IMR-90 (cell line): Measurements from ENCODE around the gene YEATS4. TPM values are rescaled to one million over a fixed set of nuclear protein-coding genes. Genes with fewer than 3 reads are reported as not detected.

Source experiments
- ATAC-seq: fragments of 200-7000 bp; cut with Tn5 transposase; 2 replicates; pipeline ENCODE4 v1.9.1; 2020; ENCODE audit warnings: low read depth, mild to moderate bottlenecking, moderate library complexity
- BruUV-seq: library from RNA; stranded (reverse); fragments of 400-500 nt; replicated peaks from 2 replicates; lab custom pipeline; 2021; lab: Mats Ljungman, UMichigan
- CTCF ChIA-PET: fragments of 300-600 bp; formaldehyde crosslinking; extraction: SDS; loops from one replicate; lab custom pipeline; 2021; ENCODE audit warnings: antibody characterized with exemption; lab: Yijun Ruan, JAX
- POLR2A ChIA-PET: fragments of 300-600 bp; sonication (Branson Sonifier 250); formaldehyde crosslinking; loops from one replicate; lab custom pipeline; 2022; ENCODE audit warnings: antibody characterized with exemption; ENCODE audit not compliant: unreplicated experiment; lab: Charles Lee
- DNase-seq: peaks from one replicate; pipeline ENCODE4 v3.0.0; 2013
- H2AFZ ChIP-seq: replicated peaks from 2 replicates; pipeline ENCODE3; 2013; ENCODE audit warnings: low read length, mild to moderate bottlenecking; ENCODE audit not compliant: poor library complexity
- H2AK5ac ChIP-seq: 2 replicates; pipeline ENCODE4 v1.6.1; 2013; ENCODE audit warnings: low read depth, low read length, inconsistent platforms
- H2AK9ac ChIP-seq: replicated peaks from 2 replicates; pipeline ENCODE3; 2013; ENCODE audit warnings: mild to moderate bottlenecking, low read depth, low read length, moderate library complexity; ENCODE audit not compliant: poor library complexity
- H2BK120ac ChIP-seq: 2 replicates; pipeline ENCODE4 v1.6.1; 2013; ENCODE audit warnings: low read depth, low read length, inconsistent platforms
- H2BK15ac ChIP-seq: 3 replicates; pipeline ENCODE4 v1.6.1; 2013; ENCODE audit warnings: low read depth, low read length, inconsistent platforms
- H2BK20ac ChIP-seq: 2 replicates; pipeline ENCODE4 v1.6.1; 2013; ENCODE audit warnings: low read depth, mild to moderate bottlenecking, inconsistent platforms, low read length, moderate library complexity
- H2BK5ac ChIP-seq: 2 replicates; pipeline ENCODE4 v1.6.1; 2013; ENCODE audit warnings: mild to moderate bottlenecking, low read depth, low read length, inconsistent platforms; ENCODE audit not compliant: poor library complexity, severe bottlenecking
- H3K14ac ChIP-seq: replicated peaks from 2 replicates; pipeline ENCODE4 v1.6.1; 2013; ENCODE audit warnings: low read depth, low read length, inconsistent platforms
- H3K18ac ChIP-seq: 2 replicates; pipeline ENCODE4 v1.6.1; 2013; ENCODE audit warnings: low read depth, low read length, control low read depth
- H3K23ac ChIP-seq: 2 replicates; pipeline ENCODE4 v1.6.1; 2013; ENCODE audit warnings: low read depth, low read length, inconsistent platforms
- H3K27ac ChIP-seq: 2 replicates; pipeline ENCODE4 v1.5.1; 2013; ENCODE audit warnings: mild to moderate bottlenecking, control low read depth, low read length; ENCODE audit not compliant: insufficient read depth
- H3K27me3 ChIP-seq: 2 replicates; pipeline ENCODE4 v1.6.1; 2013; ENCODE audit warnings: low read length; ENCODE audit not compliant: control insufficient read depth, insufficient read depth
- H3K36me3 ChIP-seq: 2 replicates; pipeline ENCODE4 v1.6.1; 2013; ENCODE audit warnings: low read length, mixed read lengths; ENCODE audit not compliant: control insufficient read depth, insufficient read depth
- H3K4ac ChIP-seq: 2 replicates; pipeline ENCODE4 v1.6.1; 2013; ENCODE audit warnings: low read depth, low read length, inconsistent platforms
- H3K4me1 ChIP-seq: 2 replicates; pipeline ENCODE4 v1.6.1; 2013; ENCODE audit warnings: low read length, mixed read lengths; ENCODE audit not compliant: control insufficient read depth, insufficient read depth
- H3K4me2 ChIP-seq: 2 replicates; pipeline ENCODE4 v1.6.1; 2013; ENCODE audit warnings: low read depth, mild to moderate bottlenecking, control low read depth, low read length, moderate library complexity
- H3K4me3 ChIP-seq: 2 replicates; pipeline ENCODE4 v1.5.1; 2013; ENCODE audit warnings: low read depth, mild to moderate bottlenecking, control low read depth, low read length, moderate library complexity; ENCODE audit not compliant: insufficient read depth
- H3K56ac ChIP-seq: 2 replicates; pipeline ENCODE4 v1.6.1; 2013; ENCODE audit warnings: low read length, inconsistent platforms; ENCODE audit not compliant: insufficient read depth; ENCODE audit errors: extremely low read depth
- H3K79me1 ChIP-seq, 2 experiments: 2 replicates each; pipeline ENCODE4 v1.6.1; 2013; ENCODE audit warnings: low read length in 2 of 2, inconsistent platforms in 1 of 2, low read depth in 1 of 2
- H3K9ac ChIP-seq: 2 replicates; pipeline ENCODE4 v1.6.1; 2013; ENCODE audit warnings: low read depth, low read length, control low read depth
- H3K9me1 ChIP-seq: 2 replicates; pipeline ENCODE4 v1.6.1; 2013; ENCODE audit warnings: low read length, inconsistent platforms; ENCODE audit not compliant: insufficient read depth
- H3K9me3 ChIP-seq: 2 replicates; pipeline ENCODE4 v1.6.1; 2013; ENCODE audit warnings: low read length; ENCODE audit not compliant: control insufficient read depth, insufficient read depth
- H4K20me1 ChIP-seq: 2 replicates; pipeline ENCODE4 v1.6.1; 2013; ENCODE audit warnings: low read length, inconsistent platforms; ENCODE audit not compliant: insufficient read depth
- H4K5ac ChIP-seq: 2 replicates; pipeline ENCODE4 v1.6.1; 2013; ENCODE audit warnings: mild to moderate bottlenecking, low read depth, low read length, control low read depth
- H4K8ac ChIP-seq, 2 experiments: 2 replicates each; pipeline ENCODE4 v1.6.1; 2013; ENCODE audit warnings: low read depth in 2 of 2, low read length in 2 of 2, control low read depth in 1 of 2, inconsistent platforms in 1 of 2
- H4K91ac ChIP-seq: 2 replicates; pipeline ENCODE4 v1.6.1; 2013; ENCODE audit warnings: low read depth, low read length, inconsistent platforms; ENCODE audit not compliant: insufficient read depth
- BHLHE40 ChIP-seq: fragments of 150-350 bp; IDR thresholded peaks from 2 replicates; pipeline ENCODE4 v1.6.1; 2016; ENCODE audit warnings: mild to moderate bottlenecking, low read depth, low read length
- CEBPB ChIP-seq: IDR thresholded peaks from 2 replicates; pipeline ENCODE4 v1.6.1; 2012; ENCODE audit warnings: low read depth, low read length, improper control_type of control experiment
- MAZ ChIP-seq: IDR thresholded peaks from 2 replicates; pipeline ENCODE4 v1.6.1; 2012; ENCODE audit warnings: low read depth, mild to moderate bottlenecking, low read length, improper control_type of control experiment, moderate library complexity, borderline replicate concordance
- MXI1 ChIP-seq: IDR thresholded peaks from 2 replicates; pipeline ENCODE4 v1.6.1; 2012; ENCODE audit warnings: low read depth, mild to moderate bottlenecking, low read length, moderate library complexity, borderline replicate concordance
- NFE2L2 ChIP-seq: fragments of 150-350 bp; IDR thresholded peaks from 2 replicates; pipeline ENCODE4 v1.6.1; 2016; ENCODE audit warnings: low read depth, mild to moderate bottlenecking, low read length
- RFX5 ChIP-seq: IDR thresholded peaks from 2 replicates; pipeline ENCODE4 v1.8.0; 2012; ENCODE audit warnings: low read depth, mild to moderate bottlenecking, low read length, moderate library complexity
- SMC3 ChIP-seq: fragments of 150-350 bp; IDR thresholded peaks from 2 replicates; pipeline ENCODE4 v1.6.1; 2016; ENCODE audit warnings: low read depth, mild to moderate bottlenecking, antibody characterized with exemption, low read length, moderate library complexity
- WGBS, 2 experiments: methylation state at CpG; one replicate each; pipeline versions ENCODE4 v1.1.5 to v1.1.7; 2013; ENCODE audit warnings: missing lambda C conversion rate in 2 of 2; ENCODE audit not compliant: insufficient read length in 1 of 2; ENCODE audit errors: extremely low coverage in 2 of 2; 5-methylcytosine and 5-hydroxymethylcytosine counted together
- dilution Hi-C: fragments of 300-500 bp; cut with HindIII; formaldehyde crosslinking; loops from one replicate; pipeline ENCODE4 v1.14.3; 2018; ENCODE audit warnings: low sequenced_read_pairs; ENCODE audit not compliant: unreplicated experiment
- in situ Hi-C: fragments of 300-500 bp; cut with MboI; formaldehyde crosslinking; loops from 3 replicates; pipeline ENCODE4 v1.14.3; 2019; ENCODE audit warnings: low sequenced_read_pairs, inconsistent platforms, mixed read lengths
- intact Hi-C: fragments of 100-400 bp; cut with micrococcal nuclease; formaldehyde crosslinking; loops from 2 replicates; pipeline ENCODE4 v1.10.0; 2022
- polyA plus RNA-seq, 3 experiments: library from polyadenylated mRNA; depleted of rRNA; stranded (reverse); fragments of >200 nt; gene quantifications; 2 replicates each; pipeline ENCODE4 v1.2.3, GENCODE V29; 2012; ENCODE audit warnings: low replicate concordance in 1 of 3
- total RNA-seq: library from RNA; depleted of rRNA; stranded (reverse); fragments of >200 nt; gene quantifications from 2 replicates; pipeline ENCODE4 v1.2.3, GENCODE V29; 2012
- TF ChIP-seq, protein P1 (sequence below): fragments of 150-350 bp; IDR thresholded peaks from 2 replicates; pipeline ENCODE4 v1.6.1; 2017; ENCODE audit warnings: mild to moderate bottlenecking, antibody characterized with exemption, low read length, low read depth
- TF ChIP-seq, protein P2 (sequence below): fragments of 150-350 bp; IDR thresholded peaks from 2 replicates; pipeline ENCODE4 v1.6.1; 2016; ENCODE audit warnings: low read depth, mild to moderate bottlenecking, low read length, moderate library complexity, borderline replicate concordance

The YEATS4 gene
- total and polyA plus RNA-seq, 2 of the 4 experiments (the other 2 are of a cell fraction) = 6.9 to 15.1 TPM

DNA sequence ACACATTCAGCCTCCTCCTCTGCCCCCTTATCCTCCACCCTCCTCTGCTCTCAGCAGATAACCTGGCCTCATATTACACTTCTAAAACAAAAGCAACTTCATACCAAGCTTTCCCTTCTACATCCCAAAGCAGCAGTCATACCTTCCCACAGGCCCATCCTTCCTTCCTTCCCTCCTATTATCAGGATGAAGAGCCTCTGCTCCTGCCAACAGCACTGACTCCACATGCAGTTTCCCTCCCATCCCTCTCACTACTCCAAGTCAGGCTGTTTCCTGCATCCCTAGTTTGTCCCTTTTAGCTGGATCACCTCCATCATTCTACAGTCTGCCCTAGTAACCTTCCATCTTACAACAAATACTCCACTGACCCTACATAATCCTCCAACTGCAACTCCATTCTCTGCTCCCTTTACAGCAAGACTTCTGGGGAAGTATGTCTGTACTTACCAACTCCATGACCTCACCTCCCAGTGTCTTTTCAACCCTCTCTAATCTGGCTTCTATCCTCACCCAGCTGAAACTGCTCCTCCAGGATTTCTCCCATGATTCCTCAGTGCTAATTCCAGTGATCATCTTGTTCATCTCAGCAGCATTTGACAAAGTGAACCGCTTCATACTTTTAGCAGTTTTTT, 4.9 kb upstream of the YEATS4 start:
- no peak overlapping the region for H4K5ac ChIP-seq
- no peak for ATAC-seq
- H4K20me1 ChIP-seq = no peaks in the 10 kb centered on the region
- H2BK15ac ChIP-seq = no peak overlapping the region
- CTCF ChIA-PET = no interaction called here
- BruUV-seq = no TSS peak
- H3K79me1 ChIP-seq = no peaks in the 10 kb centered on the region
- H3K27me3 ChIP-seq = 0 out of 2 replicates have a peak, but pooled peaks cover 3% of the 10 kb centered on the region
- no peak overlapping the region for H2BK5ac ChIP-seq
- no peak overlapping the region for H3K9ac ChIP-seq
- H3K56ac ChIP-seq = no peak overlapping the region
- H3K4me1 ChIP-seq = no peaks in the 10 kb centered on the region
- TF ChIP-seq MXI1 (no peak), CEBPB (no peak), BHLHE40 (no peak), MAZ (no peak), RFX5 (no peak), SMC3 (no peak), NFE2L2 (no peak)
- TF ChIP-seq, protein P1, sequence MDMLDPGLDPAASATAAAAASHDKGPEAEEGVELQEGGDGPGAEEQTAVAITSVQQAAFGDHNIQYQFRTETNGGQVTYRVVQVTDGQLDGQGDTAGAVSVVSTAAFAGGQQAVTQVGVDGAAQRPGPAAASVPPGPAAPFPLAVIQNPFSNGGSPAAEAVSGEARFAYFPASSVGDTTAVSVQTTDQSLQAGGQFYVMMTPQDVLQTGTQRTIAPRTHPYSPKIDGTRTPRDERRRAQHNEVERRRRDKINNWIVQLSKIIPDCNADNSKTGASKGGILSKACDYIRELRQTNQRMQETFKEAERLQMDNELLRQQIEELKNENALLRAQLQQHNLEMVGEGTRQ = no peak
- TF ChIP-seq, protein P2, sequence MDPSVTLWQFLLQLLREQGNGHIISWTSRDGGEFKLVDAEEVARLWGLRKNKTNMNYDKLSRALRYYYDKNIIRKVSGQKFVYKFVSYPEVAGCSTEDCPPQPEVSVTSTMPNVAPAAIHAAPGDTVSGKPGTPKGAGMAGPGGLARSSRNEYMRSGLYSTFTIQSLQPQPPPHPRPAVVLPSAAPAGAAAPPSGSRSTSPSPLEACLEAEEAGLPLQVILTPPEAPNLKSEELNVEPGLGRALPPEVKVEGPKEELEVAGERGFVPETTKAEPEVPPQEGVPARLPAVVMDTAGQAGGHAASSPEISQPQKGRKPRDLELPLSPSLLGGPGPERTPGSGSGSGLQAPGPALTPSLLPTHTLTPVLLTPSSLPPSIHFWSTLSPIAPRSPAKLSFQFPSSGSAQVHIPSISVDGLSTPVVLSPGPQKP = no peak
- no peak overlapping the region for H3K27ac ChIP-seq
- no peaks in the 10 kb centered on the region for H3K9me1 ChIP-seq
- no peak overlapping the region for H3K4me2 ChIP-seq
- intact Hi-C loops (loop anchor here (10.0 kb wide), 1 partner anchor 380 kb away; the partner anchor contains the start of gene RAB3IP), dilution Hi-C loops (no loop called here), in situ Hi-C loops (no loop called here)
- H3K4me3 ChIP-seq = no peak overlapping the region
- no peak overlapping the region for H2AFZ ChIP-seq
- H3K14ac ChIP-seq = no peak overlapping the region
- no peaks in the 10 kb centered on the region for H3K36me3 ChIP-seq
- H4K91ac ChIP-seq = no peak overlapping the region
- H3K4ac ChIP-seq = no peak overlapping the region
- POLR2A ChIA-PET = no interaction called here
- no peak overlapping the region for H3K18ac ChIP-seq
- H2AK9ac ChIP-seq = no peak overlapping the region
- DNase-seq = no peak
- WGBS, 2 experiments = no CpG with 5 or more reads among the region's 1 CpG
- no peaks in the 10 kb centered on the region for H3K9me3 ChIP-seq
- no peak overlapping the region for H3K23ac ChIP-seq
- no peak overlapping the region for H4K8ac ChIP-seq
- H2BK120ac ChIP-seq = no peak overlapping the region
- H2BK20ac ChIP-seq = no peak overlapping the region
- H2AK5ac ChIP-seq = no peak overlapping the region
